ENCODE results near the gene PAM16.
"Not testable (repeated sequence)": the region's sequence is repeated elsewhere in the genome, so short reads cannot be mapped to it uniquely, and the experiment has no call there.

The PAM16 gene

DNA sequence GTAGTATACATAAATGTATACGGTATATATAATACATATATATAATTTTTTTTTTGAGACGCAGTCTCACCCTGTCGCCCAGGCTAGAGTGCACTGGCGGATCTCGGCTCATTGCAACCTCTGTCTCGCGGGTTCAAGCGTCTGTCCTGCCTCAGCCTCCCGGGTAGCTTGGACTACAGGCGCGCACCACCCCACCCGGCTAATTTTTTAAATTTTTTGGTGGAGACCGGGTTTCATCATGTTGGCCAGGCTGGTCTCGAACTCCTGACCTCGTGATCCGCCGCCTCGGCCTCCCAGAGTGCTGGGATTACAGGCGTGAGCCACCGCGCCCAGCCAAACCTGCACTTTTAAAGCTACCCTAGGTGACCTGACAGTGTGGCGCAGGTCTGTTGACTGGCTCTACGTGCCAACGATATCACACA lies 745 bp downstream of the PAM16 start:
- DNase-seq = no peak

DNA sequence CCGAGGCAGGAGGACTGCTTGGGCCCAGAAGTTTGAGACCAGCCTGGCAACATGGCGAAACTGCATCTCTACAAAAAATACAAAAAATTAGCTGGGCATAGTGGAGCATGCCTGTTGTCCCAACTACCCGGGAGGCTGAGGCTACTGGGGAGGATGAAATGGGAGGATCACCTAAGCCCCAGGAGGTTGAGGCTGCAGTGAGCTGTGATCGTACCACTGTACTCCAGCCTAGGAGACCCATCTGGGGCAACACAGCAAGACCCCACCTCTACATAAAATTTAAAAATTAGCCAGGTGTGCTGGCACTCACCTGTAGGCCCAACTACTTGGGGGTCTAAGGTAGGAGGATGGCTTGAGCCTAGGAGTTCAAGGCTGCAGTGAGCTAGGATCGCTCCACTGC lies 1.8 kb downstream of the PAM16 start:
- DNase-seq = no peak

DNA sequence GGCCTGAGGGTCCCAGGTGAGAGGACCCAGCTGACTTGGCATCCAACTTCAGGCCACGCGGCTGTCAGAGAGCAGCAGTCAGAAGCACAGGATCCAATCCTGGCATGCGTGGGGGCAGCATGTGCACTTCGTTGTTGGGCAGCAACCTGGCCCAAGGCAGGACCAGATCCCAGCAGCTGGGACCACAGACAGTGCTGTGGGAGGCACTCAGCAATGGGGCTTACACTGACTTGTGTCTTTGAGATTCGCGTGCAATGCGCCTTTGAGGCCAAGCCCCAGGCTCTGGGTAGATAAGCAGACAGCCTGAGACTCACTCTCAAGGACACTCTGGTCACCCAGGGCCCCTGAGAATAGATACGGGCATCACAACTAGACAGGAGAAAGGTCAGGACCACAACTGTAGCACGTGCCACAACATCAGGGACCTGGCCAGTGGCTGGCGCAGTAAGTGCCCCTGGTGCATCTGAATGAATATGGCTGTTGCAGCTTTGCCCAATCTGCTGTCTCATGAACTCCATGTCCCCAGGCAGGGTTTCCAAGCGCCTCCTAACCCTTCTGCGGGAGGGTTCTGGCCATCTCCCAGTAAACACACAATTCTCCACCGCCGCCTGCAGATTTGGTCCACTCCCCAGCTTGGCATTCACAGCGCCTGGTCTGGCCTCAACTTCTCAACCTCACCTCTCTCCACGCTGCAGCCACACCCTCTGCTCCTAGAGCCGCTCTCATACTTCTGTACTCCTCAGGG lies 3.2 kb downstream of the PAM16 start:
- no peak for DNase-seq

DNA sequence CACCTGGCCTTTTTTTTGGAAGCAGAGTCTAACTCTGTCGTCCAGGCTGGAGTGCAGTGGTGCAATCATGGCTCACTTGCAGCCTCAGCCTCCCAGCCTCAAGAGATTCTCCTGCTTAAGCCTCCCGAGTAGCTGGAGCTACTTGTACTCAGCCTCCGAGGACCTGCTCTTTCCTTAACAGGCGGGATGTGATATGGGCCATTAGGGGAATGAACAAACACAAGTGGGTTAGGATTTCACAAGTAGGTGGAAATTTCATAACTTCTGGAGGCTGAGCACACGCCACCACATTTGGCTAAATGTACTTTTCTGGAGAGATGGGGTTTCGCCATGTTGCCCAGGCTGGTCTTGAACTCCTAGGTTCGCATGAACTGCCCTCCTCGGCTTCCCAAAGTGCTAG lies 4.1 kb downstream of the PAM16 start:
- DNase-seq = no peak

- peak; percentile 67 for DNase-seq
Observed at GRCh38 chr16:4345836-4346781, 5.0 kb downstream of the PAM16 start.

- peak; percentile 80 for DNase-seq
Observed at GRCh38 chr16:4344983-4345835, 5.9 kb downstream of the PAM16 start.

DNA sequence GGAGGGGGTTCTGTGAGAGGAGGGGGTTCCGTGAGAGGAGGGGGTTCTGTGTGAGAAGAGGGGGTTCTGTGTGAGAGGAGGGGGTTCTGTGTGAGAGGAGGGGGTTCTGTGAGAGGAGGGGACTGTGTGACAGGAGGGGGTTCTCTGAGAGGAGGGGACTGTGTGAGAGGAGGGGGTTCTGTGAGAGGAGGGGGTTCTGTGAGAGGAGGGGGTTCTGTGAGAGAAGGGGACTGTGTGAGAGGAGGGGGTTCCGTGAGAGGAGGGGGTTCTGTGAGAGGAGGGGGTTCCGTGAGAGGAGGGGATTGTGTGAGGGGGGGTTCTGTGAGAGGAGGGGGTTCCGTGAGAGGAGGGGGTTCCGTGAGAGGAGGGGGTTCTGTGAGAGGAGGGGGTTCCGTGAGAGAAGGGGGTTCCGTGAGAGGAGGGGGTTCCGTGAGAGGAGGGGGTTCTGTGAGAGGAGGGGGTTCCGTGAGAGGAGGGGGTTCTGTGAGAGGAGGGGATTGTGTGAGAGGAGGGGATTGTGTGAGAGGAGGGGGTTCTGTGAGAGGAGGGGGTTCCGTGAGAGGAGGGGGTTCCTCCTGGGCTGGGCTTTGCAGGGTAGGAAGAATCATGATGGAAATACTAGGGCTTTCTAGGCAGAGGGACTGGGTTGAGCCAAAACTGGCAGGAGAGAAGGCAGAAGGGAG lies 6.7 kb downstream of the PAM16 start:
- DNase-seq = not testable (repeated sequence)

- DNase-seq = no peak
Observed at GRCh38 chr16:4342866-4343744, 8.0 kb downstream of the PAM16 start.

GRCh38 chr16:4341250-4341649 lies 9.9 kb downstream of the PAM16 start:
- DNase-seq = no peak

DNA sequence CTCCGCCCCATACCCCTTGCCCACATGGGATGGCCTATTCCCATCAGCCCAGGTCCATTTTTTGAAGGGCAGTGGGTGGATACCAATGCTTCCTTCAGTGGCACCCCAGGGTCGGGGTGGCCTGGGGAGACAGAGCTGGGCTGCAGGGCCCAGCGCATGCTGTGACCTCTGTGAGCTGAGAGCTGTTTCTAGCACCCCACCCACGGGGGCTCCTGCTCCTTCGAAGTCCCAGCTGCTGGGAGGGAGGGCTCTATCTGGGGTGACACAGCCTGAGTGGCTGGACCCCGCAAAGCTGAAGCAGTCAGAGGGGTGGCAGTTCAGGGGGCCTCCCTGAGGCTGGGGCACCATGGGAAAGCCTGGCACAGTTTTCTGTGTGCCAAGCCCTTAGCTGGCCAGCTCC lies 10.7 kb downstream of the PAM16 start:
- DNase-seq = no peak

DNA sequence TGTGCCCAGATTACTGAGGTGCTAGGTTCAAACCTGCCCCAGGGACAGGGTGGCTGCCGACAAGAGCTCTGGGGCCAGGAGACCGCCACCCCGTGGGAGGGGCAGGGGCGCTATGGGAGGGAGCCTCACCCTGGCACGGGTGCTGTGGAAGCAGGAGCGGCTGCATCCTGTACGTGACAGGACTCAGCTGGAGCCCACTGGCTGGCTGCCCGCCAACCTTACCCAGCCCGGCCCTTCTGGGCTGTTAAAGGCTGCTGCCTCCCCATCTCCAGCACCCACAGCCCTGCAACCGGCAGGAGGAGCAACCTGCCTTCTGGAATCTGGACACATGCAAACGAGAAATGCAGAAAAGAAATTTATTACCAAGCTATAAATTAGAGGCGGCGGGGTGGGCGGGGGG lies 11.2 kb downstream of the PAM16 start:
- DNase-seq = no peak

GRCh38 chr16:4339455-4339854 lies 11.7 kb downstream of the PAM16 start:
- DNase-seq = no peak

DNA sequence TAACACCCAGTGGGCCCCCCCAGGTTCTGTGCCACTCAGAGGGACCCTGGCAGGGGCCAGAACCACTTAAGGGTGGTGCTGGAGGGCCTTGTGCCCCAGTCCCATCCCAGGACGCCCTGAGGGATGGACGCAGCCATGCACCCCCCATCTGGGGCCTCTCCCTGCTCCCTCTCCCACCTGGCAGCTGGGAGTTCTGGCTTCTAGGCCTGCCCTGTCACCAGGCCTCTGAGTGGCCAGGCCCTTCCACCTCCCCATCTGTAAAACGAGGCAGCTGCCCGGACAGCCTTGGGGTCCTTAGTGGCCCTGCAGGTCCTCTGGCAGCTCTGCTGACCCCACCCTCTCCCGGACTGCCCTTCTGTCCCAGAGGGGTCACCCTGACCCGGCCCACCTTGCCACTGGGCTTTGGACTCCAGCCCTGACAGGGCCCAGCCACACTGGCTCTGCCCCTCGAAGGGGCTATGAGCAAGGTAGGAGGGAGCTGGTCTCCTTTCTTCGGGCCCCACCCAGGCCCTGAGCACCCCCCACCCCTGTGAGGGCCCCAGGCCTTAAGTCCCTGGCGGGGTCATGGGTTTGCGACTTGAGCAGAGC lies 12.3 kb downstream of the PAM16 start:
- no peak for DNase-seq

DNA sequence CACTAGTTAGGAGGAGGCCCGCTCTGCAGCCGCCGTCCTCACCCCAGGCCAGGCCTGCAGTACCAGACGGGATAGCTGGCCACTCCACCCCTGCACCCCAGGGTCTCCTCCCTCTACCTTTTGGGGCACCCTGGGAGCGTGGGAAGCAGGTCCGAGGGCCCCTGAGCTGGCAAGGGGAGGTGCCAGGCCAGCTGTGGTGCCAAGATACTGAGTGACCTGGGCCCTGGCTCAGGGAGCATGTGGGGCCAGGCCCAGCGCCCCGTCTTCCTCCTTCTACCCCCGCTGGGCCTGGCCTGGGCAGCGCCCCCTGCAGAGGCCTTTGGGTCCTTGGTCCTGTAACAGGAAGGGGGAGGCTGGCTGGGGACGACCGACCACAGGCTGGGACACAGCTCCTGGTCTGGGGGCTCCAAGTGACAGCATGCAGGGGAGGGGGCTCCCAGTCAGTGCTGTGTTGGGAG lies 13.0 kb downstream of the PAM16 start:
- DNase-seq = no peak

- no peak for DNase-seq
Observed at GRCh38 chr16:4337540-4338088, 13.5 kb downstream of the PAM16 start.

- DNase-seq = no peak
Observed at GRCh38 chr16:4336701-4337539, 14.2 kb downstream of the PAM16 start.

GRCh38 chr16:4334724-4335495 lies 16.2 kb downstream of the PAM16 start:
- DNase-seq = no peak

GRCh38 chr16:4333714-4334113 lies 17.4 kb downstream of the PAM16 start:
- DNase-seq = not testable (repeated sequence)

GRCh38 chr16:4333308-4333638 lies 17.8 kb downstream of the PAM16 start:
- DNase-seq = no peak

All from NCI-H2029 (cell line).